MV-4-11 (cell line): ENCODE data around the gene KRTAP10-5.
"Not testable (repeated sequence)": the region's sequence is repeated elsewhere in the genome, so short reads cannot be mapped to it uniquely, and the experiment has no call there.

Experiments used
- DNase-seq: peaks from one replicate; lab custom pipeline; 2025; lab: John Stamatoyannopoulos, UW

KRTAP10-5 gene

DNA sequence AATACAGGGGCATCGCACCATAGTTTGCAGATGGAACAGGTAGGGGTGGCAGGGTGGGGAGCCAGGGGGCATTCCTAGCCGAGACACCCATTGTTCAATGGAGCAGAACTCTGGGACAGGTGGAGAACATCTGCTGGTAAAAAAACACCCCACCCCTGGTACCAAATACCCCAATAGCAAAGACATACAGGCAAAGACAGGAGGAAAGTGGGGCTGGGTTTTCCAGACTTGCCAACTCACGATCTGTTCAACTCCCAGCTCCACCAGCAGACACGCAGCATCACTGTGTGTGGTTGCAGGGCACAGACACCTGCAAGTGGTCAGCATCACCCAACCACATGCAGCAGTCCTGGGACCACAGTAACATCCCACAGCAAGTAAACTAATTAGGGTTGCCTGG, 31.1 kb upstream of the KRTAP10-5 start:
- DNase-seq = no peak

DNA sequence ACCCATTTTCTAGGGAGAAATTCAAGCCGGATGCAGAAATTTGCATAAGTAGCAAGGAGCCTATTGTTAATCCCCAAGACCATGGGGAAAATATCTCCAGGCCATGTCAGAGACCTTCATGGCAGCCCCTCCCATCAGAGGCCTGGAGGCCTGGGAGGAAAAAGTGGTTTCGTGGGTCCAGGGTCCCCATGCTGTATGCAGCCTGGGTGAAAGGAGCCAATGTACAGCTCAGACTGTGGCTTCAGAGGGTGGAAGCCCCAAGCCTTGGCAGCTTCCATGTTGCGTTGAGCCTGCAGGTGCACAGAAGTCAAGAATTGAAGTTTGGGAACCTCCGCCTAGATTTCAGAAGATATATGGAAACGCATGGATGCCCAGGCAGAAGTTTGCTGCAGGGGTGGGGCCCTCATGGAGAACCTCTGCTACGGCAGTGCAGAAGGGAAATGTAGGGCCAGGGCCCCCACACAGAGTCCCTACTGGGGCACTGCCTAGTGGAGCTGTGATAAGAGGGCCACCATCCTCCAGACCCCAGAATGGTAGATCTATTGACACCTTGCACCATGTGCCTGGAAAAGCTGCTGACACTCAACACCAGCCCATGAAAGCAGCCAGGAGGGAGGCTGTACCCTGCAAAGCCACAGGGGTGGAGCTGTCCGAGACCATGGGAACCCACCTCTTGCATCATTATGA, 29.9 kb upstream of the KRTAP10-5 start:
- DNase-seq = not testable (repeated sequence)

DNA sequence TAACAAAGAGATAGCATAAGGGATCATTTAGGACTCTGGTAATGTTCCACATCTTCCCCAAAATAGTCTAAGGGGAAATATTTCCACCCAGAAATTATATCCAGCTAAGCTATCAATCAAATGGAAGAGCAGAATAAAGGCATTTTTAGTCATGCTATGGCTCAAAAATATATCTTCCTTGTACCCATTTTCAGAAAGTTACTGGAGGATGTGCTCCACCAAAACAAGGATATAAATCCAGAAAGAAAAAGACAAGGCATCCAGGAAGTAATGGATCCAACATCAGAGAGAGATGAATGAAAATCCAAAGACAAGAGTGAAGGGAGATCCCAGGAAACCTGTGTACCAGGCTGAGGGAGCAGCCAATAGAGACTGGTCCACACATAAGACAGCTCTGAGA, 28.8 kb upstream of the KRTAP10-5 start:
- DNase-seq = no peak

DNA sequence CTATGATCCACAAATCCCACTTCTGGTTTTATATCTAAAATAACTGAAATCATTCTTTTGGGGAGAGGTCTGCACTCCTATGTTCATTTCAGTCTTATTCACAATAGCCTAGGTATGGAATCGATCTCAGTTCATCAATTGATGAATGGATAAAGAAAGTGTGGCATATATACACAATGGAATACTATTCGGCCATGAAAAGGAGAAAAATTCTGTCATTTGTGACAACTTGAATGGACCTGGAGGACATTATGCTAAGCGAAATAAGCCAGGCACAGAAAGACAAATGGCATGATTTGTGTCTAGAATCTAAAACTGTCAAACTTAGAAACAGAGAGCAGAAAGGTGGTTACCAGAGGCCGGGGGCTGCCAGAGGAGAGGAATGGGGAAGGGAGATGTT, 26.1 kb upstream of the KRTAP10-5 start:
- DNase-seq = no peak

DNA sequence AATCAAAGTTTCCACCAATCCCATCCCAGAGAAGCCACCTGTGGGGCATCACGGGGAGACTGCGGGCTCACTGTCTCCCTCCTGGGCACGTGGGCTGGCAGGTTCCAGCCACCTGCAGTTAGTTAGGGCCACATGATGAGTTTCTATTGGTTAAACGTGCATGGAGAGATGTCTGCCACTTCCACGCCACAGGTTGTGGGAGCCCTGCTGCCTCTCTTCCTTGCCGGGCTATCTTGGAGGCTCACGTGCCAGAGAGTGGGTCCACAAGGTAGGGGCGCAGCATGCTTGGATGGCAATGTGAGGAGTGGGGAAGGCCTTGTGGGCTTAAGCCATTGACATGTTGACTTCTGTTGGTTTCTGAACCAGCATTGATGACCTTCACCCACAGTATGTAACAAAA, 23.5 kb upstream of the KRTAP10-5 start:
- DNase-seq = no peak

DNA sequence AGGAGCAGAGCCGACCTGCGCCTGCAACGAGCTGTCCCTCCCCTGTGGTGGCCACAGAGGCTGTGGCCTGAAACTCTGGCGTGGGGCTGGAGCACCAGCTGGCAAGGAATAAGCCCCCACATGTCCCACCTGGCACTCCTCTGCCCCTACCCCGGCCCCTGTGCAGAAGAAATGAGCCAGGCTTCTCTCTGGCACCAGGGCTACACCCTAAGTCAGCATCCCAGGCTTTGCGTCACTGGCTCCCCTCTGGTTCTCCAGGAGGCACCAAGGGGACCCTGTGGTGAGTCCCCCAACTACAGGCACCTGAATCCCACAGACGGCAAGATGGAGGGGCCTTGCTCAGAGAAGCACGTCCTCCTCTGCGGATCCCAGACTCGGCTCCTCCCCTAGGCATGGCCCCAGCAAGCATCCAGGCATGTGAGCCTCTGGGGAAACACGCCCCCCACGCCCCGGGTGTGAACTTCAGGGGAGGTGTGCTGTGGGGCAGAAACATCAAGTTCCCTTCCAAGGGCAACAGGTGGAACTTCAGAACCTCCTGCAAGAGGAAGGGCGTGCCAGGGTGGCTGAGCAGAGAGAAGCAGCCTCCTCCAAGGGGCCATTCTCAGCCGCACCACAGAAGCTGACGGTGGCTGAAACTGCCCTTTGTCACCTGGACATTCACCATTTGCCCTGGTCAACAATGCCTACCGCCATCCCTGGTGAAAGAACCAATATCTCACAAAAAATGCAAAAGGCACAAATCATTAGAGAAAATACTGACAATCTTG, 22.9 kb upstream of the KRTAP10-5 start:
- DNase-seq = no peak

DNA sequence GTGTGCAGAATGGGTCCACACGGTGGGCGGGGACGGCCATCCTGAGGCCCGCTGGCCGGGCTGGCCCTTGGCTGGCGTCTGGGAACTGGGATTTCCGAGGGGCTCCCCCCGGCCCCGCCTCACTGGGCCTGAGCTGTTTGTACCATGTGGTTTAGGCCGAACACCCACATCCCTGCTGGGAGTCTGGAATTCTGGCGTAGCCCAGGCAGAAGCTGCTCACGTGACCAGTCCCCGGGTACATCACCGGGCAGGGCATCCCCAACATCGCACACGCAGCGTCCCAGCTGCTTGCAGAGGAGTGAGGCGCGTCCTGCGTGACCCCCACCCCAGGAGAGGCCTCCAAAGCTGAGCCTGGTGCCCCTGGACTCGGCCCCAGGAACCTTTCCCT, 22.1 kb upstream of the KRTAP10-5 start:
- DNase-seq = no peak

DNA sequence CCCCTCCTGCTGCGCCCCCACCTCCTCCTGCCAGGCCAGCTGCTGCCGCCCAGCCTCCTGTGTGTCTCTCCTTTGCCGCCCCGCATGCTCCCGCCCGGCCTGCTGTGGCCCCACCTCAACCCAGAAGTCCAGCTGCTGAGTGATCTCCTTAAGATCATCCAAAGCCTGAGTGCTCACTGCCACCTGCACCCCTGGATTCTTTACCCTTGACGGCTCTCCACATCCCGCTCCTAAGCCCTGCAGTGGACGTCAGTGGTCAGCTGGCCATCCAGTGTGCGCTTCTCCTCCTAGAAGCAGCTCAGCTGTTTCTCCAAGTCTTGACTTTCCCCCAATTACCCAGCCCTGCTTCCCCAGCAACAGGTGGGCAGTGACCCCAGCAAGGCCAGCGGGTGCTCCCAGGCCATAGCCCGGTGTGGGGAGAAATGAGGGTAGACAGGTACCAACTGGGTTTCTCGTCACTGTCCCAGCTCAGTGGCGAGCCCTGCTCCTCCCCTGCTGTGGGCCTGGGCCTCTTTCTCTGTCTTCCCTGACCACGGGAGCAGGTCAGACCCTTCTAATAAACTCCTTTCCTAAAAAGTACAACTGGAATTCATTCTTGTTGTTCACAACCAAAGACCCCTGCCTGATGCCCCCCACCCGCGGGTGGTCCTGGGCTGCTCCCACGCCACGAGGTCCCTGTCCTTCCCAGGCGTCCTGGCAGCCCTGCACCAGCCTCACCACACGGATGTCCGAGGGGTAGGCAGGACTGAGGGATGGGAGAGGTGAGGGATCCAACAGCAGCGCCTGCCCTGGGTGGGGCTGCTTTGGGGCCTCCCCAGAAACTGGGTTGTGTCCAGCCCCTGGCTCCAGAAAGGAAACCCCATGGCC, 21.4 kb upstream of the KRTAP10-5 start:
- DNase-seq = no peak

DNA sequence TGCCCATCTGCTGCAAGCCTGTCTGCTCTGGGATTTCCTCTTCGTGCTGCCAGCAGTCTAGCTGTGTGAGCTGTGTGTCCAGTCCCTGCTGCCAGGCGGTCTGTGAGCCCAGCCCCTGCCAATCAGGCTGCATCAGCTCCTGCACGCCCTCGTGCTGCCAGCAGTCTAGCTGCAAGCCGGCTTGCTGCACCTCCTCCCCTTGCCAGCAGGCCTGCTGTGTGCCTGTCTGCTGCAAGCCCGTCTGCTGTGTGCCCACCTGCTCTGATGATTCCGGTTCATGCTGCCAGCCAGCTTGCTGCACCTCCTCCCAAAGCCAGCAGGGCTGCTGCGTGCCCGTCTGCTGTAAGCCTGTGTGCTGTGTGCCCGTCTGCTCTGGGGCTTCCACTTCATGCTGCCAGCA, 20.7 kb upstream of the KRTAP10-5 start:
- DNase-seq = not testable (repeated sequence)

DNA sequence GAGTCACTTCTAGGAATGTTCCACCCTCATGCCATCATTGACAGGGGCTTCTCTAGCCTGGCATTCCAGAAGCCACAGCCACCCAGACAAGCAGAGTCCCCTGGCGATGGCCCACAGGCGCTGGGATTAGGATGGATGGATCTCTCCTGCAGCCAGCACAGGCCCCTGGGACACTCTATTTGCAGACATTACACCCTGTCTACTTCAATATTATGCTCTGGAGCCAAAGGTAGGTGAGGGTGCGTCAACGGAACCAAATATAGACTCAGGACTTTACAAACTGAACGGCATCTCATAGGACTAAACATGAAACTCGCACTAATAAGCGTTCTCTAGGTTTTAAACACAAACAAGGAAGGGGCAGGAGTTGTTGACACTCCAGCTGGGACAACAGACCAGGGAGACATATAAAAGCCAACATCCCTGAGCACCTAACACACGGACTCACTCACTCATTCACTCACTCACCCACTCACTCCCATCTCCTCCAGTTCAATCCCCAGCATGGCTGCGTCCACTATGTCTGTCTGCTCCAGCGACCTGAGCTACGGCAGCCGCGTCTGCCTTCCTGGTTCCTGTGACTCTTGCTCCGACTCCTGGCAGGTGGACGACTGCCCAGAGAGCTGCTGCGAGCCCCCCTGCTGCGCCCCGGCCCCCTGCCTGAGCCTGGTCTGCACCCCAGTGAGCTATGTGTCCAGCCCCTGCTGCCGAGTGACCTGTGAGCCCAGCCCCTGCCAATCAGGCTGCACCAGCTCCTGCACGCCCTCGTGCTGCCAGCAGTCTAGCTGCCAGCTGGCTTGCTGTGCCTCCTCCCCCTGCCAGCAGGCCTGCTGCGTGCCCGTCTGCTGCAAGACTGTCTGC, 19.9 kb upstream of the KRTAP10-5 start, which contains the start of gene KRTAP10-7:
Gene KRTAP10-7 (plus strand): TSS at position 480 of the 861 bp plus-strand sequence. CDS start 25 bp downstream, at position 505.
- not testable (repeated sequence) for DNase-seq

DNA sequence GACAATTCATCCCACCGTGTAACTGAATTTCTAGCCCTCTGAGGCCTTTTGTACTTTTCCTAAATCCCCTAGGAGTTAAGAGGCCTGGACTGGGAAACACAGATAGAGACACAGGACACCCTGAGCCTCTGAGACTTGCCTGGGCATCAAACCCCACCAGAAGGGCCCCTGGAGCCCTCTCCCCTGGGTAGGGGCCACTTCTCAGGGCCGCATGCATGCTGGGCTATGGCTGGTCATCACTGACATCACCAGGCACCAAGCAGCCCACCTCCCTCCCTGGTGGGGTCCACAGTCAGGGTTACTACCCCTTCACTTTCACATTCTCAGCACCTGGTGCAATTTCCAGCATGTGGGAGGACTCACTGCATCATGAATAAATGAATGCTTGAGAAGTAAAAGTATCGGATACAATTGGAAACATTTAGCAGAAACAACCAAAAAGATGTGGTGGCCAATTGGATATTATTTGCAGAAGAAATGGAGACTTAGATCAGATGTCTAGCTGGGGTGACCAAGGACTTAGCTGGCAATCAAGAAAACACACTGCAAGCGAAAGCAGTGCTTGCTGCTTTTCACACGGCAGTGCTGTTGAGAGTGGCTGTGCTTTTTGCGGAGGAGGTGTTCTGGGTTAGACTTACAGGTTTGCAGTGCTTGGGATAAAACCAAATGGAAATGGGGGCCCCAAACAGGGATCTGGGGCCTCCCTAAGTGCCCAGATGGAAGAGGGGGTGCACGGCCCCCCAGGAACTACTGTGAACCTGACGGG, 19.0 kb upstream of the KRTAP10-5 start:
- no peak for DNase-seq

DNA sequence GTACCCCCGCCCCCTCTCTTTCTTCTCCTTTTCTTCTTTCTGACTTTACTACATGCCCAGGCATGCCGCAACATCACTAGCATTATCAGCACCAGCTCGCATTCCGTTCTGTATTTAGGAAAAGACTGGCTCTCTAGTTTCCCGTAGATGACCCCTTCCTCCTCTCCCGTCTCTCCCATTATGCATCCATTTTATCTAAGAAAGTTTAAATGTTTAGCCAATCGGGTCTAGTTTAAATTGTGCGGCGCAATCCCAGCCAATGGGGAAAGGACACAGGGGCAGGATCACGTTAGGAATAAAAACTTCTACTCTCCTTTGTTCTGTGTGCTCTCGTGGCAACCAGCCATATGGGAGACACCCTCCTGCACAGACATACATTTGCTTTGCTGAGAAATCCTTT, 17.7 kb upstream of the KRTAP10-5 start:
- no peak for DNase-seq

DNA sequence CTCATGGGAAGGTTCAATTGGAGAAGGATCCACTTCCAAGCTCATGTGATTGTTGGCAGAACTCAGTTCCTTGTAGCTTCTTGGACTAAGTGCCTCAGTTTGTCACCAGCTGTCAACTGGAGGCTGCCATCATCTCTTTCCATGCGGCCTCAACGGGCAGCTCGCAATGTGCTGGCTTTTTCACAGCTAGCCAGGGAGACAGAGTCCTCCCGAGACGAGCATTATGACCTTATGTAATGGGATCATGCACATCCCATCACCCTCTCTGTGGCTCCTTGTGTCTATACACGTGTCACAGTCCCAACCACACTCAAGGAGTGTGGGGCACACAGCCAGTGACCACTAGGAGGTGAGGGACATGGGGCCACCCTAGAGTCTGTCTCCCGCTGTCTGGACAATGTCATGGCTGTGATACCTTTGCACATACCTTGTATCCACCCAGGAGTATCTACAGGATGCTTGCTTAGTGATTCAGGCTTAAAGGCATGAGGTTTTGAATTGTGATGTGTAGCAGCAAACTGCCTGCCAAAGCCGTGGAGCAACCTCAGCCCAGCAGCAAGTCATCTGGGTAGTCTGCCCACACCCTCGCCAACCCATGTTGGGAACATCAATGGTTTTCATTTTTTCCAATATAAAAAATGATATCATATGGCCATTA, 15.8 kb upstream of the KRTAP10-5 start:
- no peak for DNase-seq

DNA sequence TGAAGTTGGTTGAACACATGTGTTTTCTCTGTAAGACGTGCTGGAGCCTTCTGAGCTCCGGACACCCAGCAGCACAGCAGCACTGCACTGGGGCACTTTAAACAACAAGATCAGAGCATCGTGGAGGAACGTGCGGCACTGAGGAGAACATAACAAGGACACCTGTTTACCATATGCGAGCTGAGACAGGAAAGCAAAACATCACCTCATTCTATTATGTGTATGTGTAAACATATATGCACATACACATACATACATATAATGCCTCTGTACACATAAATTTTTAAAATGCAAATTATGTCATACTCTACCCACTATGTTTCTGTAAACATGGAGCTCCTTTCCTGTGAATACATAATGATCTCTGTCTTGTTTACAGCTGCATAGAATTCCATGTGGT, 15.1 kb upstream of the KRTAP10-5 start:
- no peak for DNase-seq

DNA sequence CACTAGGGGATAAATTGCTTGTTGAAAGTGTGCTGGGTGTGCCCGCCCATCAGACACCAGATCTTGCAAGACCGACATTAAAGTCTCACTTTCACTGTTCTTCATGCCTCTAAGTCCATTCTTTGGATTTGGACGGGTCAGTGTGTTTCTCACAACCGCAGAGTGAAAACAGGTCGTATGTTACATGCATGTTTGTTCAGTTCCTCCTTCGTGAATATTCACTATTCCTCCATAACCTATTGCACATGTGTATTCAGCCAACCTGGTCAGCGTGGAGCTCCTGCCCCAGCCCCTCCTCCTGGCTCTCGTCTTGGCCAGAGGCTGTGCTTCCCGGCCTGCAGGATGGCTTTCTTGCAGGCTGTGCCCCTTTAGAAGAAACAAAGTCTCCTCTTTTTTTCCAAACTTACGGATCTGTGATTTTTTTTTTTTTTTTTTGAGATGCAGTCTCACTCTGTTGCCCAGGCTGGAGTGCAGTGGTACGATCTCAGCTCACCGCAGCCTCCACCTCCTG, 14.1 kb upstream of the KRTAP10-5 start:
- no peak for DNase-seq

DNA sequence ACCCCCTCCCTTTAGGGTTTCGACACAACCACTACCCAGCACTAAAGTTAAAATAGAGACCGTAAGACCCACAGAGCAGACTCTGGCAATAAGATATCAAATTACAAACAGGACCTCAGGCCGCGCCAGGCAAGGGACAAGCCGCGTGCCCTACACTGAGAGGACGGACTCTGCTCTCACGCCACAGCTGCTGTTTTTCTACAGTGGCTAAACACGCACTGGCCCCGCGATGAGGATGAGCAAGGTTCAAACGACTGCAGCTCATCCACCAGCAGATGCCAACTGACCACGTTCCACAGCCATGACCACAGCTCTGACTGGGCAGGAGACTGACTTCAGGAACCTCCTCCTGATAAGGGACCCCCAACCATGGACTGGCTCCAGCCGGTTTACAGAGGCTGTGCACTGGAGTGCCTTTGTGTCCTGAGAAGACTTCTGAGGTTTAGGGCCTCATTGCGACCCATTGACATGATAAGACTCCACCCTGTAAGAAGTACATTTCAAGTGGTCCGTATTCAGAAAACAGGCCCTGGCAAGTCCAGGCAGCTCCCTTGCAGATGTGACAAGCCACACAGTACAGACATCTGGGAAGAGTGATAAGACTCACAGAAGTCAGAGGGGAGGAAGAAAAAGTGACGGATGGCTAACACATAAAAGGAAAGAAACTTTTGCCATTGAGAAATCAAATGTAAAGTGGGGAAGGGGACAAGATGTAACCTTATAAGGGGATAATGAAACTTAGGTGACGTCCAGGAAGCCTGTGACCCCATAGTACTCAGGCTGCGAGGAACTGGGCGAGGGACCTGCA, 13.4 kb upstream of the KRTAP10-5 start:
- peak; percentile 31 for DNase-seq

DNA sequence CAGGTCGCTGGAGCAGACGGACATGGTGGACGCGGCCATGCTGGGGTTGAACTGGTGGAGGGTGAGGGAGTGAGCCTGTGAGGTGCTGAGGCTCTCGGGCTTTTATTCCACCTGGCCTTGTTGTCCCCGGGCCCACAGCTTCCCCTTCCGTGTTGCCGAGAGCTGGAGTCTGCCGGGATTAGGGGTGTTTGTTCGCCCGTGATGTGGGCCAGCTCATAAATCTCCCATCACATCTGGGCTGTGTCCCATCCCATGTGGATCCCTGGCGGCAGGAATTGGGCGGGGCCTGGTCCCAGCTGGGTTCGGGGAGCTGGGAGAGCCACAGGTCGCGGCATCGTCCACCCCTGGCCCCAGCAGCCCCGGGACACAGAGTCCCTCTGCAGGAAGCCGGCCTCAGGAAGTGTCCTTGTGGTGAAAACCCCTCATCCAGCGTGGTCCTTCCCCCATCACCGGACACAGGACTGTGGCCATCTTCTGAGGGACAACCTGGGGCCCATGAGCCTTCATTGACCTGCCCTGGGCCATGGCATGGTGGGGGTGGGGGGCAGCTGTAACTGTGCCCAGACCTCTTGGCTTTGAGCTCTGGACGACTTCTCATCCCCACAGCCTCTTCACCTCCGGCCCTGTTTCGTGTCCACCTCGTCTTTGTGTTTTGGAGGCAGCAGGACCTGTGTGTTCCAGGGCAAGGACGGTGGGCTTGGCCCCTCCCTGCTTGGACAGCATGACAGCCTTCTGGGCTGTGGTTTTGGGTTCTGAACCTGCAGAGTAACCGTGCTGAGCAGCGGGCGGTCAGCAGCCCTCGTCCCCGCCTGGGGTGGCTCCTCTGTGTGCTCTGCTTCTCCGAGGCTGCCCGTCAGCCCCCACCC, 12.3 kb upstream of the KRTAP10-5 start, which contains the start of gene KRTAP10-6:
Gene KRTAP10-6 (minus strand): TSS at position 60 of the 866 bp plus-strand sequence. CDS start 21 bp downstream, at position 39.
- no peak for DNase-seq

DNA sequence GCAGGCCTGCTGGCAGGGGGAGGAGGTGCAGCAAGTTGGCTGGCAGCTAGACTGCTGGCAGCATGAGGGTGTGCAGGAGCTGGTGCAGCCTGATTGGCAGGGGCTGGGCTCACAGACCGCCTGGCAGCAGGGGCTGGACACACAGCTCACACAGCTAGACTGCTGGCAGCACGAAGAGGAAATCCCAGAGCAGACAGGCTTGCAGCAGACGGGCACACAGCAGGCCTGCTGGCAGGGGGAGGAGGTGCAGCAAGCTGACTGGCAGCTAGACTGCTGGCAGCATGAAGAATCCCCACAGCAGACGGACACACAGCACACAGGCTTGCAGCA, 11.4 kb upstream of the KRTAP10-5 start:
- DNase-seq = not testable (repeated sequence)
